ENCODE measurements around the gene ITGB1BP1. TPM values are rescaled to one million over a fixed set of nuclear protein-coding genes. Genes with fewer than 3 reads are reported as not detected.

The ITGB1BP1 gene
- total and polyA plus RNA-seq, 9 of the 15 experiments (the other 6 are each of a cell fraction or from before 2014, with no cell fraction given) = 37.8 to 95.3 (median 50.4) TPM

GRCh38 chr2:9404451-9404850 is 18.9 kb downstream of the ITGB1BP1 start (continued):
- TF ChIP-seq HNRNPK (IDR thresholded peaks at IDR 0.05; ENCODE audit: low read depth, low read length, poor library complexity, severe bottlenecking) = no peak
- TF ChIP-seq CHAMP1 (IDR thresholded peaks at IDR 0.05) = no peak

GRCh38 chr2:9403924-9404323 is 19.4 kb downstream of the ITGB1BP1 start:
- Histone ChIP-seq H3K4me1 (replicated peaks in 1 of 2; ENCODE audit: control insufficient read depth in 2 of 2, insufficient read depth in 2 of 2, low read length in 2 of 2) (peaks cover 0 to 12% of the 10 kb centered on the region in 2 experiments; a peak in 2 of 5 replicates), H3K27me3 (ENCODE audit: control insufficient read depth in 2 of 2, insufficient read depth in 2 of 2, low read length in 2 of 2) (no peaks in the 10 kb centered on the region), H3K9me1 (ENCODE audit: control insufficient read depth, insufficient read depth, low read length) (peaks cover 3% of the 10 kb centered on the region), H3K27ac (ENCODE audit: extremely low read depth, low read depth, low read length) (no peak overlapping the region), H2AFZ (ENCODE audit: low read depth, low read length) (no peak overlapping the region), H3K9ac (ENCODE audit: insufficient read depth in 1 of 2, low read depth in 2 of 2, low read length in 2 of 2) (no peak overlapping the region), H3K36me3 (ENCODE audit: control insufficient read depth, insufficient read depth, low read length) (peaks cover 24% of the 10 kb centered on the region), H3K4me3 (no peak overlapping the region), H3K79me2 (ENCODE audit: control insufficient read depth, insufficient read depth, low read length) (no peaks in the 10 kb centered on the region), H3K9me3 (replicated peaks; ENCODE audit: control insufficient read depth, insufficient read depth, low read depth, low read length) (no peaks in the 10 kb centered on the region), H3K4me2 (ENCODE audit: insufficient read depth, low read length) (no peak overlapping the region), H4K20me1 (replicated peaks; ENCODE audit: control insufficient read depth, insufficient read depth, low read length) (no peaks in the 10 kb centered on the region; the same call in 1 of the 2 replicates)
- 59% methylated on average over 2 of the region's 2 CpGs for WGBS (ENCODE audit: insufficient coverage, low coverage, missing lambda C conversion rate)
- POLR2A ChIA-PET = no interaction called here
- intact Hi-C loops (cut with micrococcal nuclease) (no loop called here), in situ Hi-C loops (cut with MboI) (no loop called here)
- TF ChIP-seq ZNF175 (CRISPR knock-in tag; IDR thresholded peaks at IDR 0.05; ENCODE audit: low read depth) (no peak), SIX5 (IDR thresholded peaks at IDR 0.05; ENCODE audit: borderline replicate concordance in 1 of 2, insufficient read depth in 1 of 2, low read depth in 1 of 2, low read length in 2 of 2) (no peak), HMG20A (CRISPR knock-in tag; conservative IDR thresholded peaks at IDR 0.05) (no peak), CLOCK (CRISPR knock-in tag; IDR thresholded peaks at IDR 0.05; ENCODE audit: borderline replicate concordance) (no peak), ARID1B (IDR thresholded peaks at IDR 0.05) (no peak), ETV1 (tag; conservative IDR thresholded peaks at IDR 0.05; ENCODE audit: low read depth) (no peak), CSDE1 (IDR thresholded peaks at IDR 0.05) (no peak)
- DNase-seq (ENCODE audit: extremely low read depth in 1 of 4, low spot score in 3 of 4) = no peak
- ATAC-seq = no peak
- CTCF ChIA-PET (ENCODE audit: low intra/inter-chr PET ratio) = no interaction called here
- BruUV-seq (replicated peaks) = no TSS peak
- FAIRE-seq = no peak
